Measurements from ENCODE around the gene AFF3.
"Not testable (repeated sequence)": the region's sequence is repeated elsewhere in the genome, so short reads cannot be mapped to it uniquely, and the experiment has no call there.

The AFF3 gene

DNA sequence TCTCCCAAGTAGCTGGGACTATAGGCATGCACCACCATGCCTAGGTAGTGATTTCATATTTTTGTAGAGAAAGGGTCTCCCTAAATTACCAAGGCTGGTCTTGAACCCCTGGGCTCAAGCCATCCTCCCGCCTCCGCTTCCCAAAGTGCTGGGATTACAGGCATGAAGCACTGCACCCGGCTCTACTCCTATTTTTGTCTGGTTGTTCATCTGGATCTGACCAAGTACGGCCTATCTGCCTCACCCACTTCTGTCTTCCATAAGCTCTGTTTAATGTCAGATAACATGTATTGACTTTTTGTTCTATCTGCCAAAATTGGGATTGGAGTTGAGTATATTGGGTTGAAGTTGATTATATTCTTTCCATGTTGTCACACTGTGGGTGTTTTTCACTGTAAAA is 198.4 kb downstream of the AFF3 start:
- no peak overlapping the region for H3K9ac ChIP-seq (ENCODE audit: low read depth, low read length)
- H3K27me3 ChIP-seq (ENCODE audit: control insufficient read depth, insufficient read depth, low read length), result no peaks in the 10 kb centered on the region
- no peaks in the 10 kb centered on the region for H3K36me3 ChIP-seq (ENCODE audit: control insufficient read depth, insufficient read depth, low read length)
- no peaks in the 10 kb centered on the region for H3K4me1 ChIP-seq (ENCODE audit: control insufficient read depth, insufficient read depth, low read length)
- H3K4me3 ChIP-seq (ENCODE audit: low read depth, low read length), result no peak overlapping the region
- H3K9me3 ChIP-seq (ENCODE audit: control insufficient read depth, insufficient read depth, low read length), result no peaks in the 10 kb centered on the region

DNA sequence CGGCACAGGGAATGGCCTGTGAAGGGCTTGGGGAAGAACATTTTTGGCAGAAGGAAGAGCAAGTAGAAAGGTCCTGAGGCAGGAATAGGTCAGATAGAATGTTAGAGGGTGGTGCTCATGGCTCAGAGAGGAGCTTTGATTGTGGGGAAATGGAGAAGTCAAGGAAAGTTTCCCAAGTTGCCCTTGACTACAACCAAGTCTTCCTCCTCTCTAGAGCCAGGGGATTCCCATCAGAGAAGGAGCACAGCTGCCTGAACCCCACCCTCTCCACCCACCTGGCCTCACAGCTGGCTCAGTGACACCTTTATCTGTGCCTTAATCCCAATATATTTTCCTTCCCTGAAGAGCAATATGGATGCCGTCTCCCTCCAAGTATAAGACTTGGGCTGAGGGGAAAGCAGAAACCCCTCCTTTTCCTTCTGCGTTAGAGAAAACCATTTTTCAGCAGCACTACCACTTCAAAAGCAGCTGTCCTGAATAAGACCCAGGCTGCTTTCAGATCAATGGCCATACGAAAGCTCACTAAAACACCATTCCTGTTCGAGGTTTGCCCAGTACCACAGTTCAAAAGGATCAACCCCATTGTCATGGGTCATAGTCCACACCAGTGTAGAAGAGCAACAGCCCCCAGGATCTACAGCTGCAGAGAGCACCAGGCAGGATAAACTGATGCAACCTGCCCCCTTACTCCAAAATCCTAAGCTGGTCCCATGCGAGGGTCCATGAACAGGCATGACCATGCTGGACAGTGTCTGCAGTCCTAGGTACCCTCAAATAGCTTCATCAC is 199.6 kb downstream of the AFF3 start:
- Histone ChIP-seq H3K4me1 (ENCODE audit: control insufficient read depth, insufficient read depth, low read length) (no peaks in the 10 kb centered on the region), H3K27me3 (ENCODE audit: control insufficient read depth, insufficient read depth, low read length) (no peaks in the 10 kb centered on the region)

DNA sequence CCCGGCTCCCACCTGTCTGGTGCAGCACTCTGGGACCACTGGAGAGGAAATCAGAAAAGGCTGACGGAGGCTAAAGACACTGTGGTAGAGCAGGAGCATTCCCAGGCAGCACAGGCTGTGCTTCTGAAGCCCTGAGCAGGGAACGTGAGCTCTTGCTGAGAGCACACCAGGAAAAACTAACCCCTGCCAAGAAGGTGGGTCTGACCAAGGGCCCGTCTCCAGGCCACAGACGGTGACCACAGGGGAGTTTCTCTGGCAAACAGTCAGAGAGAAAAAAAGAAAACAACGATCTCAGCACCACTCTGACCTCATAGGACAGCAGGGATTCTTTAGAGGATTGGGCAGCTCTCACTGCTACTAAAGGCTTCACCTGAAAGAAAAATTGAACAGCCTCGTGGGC is 201.4 kb downstream of the AFF3 start:
- H3K27me3 ChIP-seq (ENCODE audit: control insufficient read depth, insufficient read depth, low read length), result no peaks in the 10 kb centered on the region
- no peak overlapping the region for H3K9ac ChIP-seq (ENCODE audit: low read depth, low read length)
- H3K4me3 ChIP-seq (ENCODE audit: low read depth, low read length), result no peak overlapping the region
- H3K9me3 ChIP-seq (ENCODE audit: control insufficient read depth, insufficient read depth, low read length), result no peaks in the 10 kb centered on the region
- H3K36me3 ChIP-seq (ENCODE audit: control insufficient read depth, insufficient read depth, low read length), result no peaks in the 10 kb centered on the region
- H3K4me1 ChIP-seq (ENCODE audit: control insufficient read depth, insufficient read depth, low read length), result no peaks in the 10 kb centered on the region

More for the DNA sequence above, 199.6 kb downstream of the AFF3 start:
- Histone ChIP-seq H3K36me3 (ENCODE audit: control insufficient read depth, insufficient read depth, low read length) (no peaks in the 10 kb centered on the region), H3K9ac (ENCODE audit: low read depth, low read length) (no peak overlapping the region), H3K4me3 (ENCODE audit: low read depth, low read length) (no peak overlapping the region), H3K9me3 (ENCODE audit: control insufficient read depth, insufficient read depth, low read length) (no peaks in the 10 kb centered on the region)

DNA sequence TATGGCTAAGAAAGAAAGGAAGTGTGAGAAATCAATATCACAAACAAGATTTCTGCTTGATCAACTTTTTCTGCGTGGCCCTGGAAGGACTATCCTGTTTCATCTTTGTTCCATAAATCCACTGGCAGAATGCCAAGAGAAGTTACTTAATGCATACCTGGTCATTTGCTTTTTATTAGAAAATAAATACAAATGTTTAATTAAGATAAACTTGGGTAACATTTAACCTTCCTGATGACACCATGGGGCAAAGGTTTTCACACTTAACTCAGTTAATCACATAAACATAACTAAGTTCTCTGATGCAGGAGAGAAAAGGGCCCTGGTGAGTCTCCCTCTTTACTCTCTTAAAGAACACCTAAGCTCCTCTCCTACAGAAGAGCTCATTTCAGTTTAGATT is 203.3 kb downstream of the AFF3 start:
- no peak overlapping the region for H3K9ac ChIP-seq (ENCODE audit: low read depth, low read length)
- H3K27me3 ChIP-seq (ENCODE audit: control insufficient read depth, insufficient read depth, low read length), result no peaks in the 10 kb centered on the region
- H3K4me3 ChIP-seq (ENCODE audit: low read depth, low read length), result no peak overlapping the region
- H3K36me3 ChIP-seq (ENCODE audit: control insufficient read depth, insufficient read depth, low read length), result no peaks in the 10 kb centered on the region
- H3K4me1 ChIP-seq (ENCODE audit: control insufficient read depth, insufficient read depth, low read length), result no peaks in the 10 kb centered on the region
- no peaks in the 10 kb centered on the region for H3K9me3 ChIP-seq (ENCODE audit: control insufficient read depth, insufficient read depth, low read length)

DNA sequence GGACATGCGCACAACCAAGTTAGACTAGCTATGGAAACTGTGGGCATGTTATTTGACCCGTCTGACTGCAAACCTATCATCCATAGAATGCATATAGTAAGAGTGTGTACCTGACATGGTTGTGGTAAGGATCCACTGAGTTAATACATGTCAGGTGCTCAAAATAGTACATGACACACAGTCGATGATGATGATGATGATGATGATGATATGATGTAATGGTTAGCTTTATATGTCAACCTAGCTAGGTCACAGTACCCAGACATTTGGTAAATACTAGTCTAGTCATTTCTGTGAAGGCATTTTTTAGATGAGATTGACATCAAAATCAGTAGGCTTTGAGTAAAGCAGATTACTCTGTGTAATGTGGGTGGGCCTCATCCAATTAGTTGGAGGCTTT is 204.1 kb downstream of the AFF3 start:
- H3K9me3 ChIP-seq (ENCODE audit: control insufficient read depth, insufficient read depth, low read length), result no peaks in the 10 kb centered on the region
- H3K9ac ChIP-seq (ENCODE audit: low read depth, low read length), result no peak overlapping the region
- no peaks in the 10 kb centered on the region for H3K4me1 ChIP-seq (ENCODE audit: control insufficient read depth, insufficient read depth, low read length)
- no peak overlapping the region for H3K4me3 ChIP-seq (ENCODE audit: low read depth, low read length)
- H3K27me3 ChIP-seq (ENCODE audit: control insufficient read depth, insufficient read depth, low read length), result no peaks in the 10 kb centered on the region
- H3K36me3 ChIP-seq (ENCODE audit: control insufficient read depth, insufficient read depth, low read length), result no peaks in the 10 kb centered on the region

DNA sequence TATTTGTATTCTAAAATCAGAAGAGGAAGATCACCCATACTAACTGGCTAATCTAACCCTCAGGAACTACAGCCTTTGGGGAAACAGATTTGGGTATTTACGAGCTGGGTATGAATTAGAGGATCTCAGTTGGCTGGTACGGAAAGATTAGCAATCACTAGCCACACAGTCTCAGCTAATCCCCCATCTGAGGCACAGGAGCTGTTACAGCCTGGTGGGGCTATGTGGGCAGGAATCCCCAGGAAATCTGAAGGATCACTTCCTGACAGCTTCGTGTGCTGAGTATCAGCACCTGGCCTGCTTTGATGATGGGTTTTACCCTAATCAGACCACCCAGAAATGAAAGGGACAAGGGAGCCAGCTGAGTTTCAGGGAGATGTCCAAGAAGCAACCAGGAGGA is 206.3 kb downstream of the AFF3 start:
- no peaks in the 10 kb centered on the region for H3K4me1 ChIP-seq (ENCODE audit: control insufficient read depth, insufficient read depth, low read length)
- no peaks in the 10 kb centered on the region for H3K9me3 ChIP-seq (ENCODE audit: control insufficient read depth, insufficient read depth, low read length)
- H3K27me3 ChIP-seq (ENCODE audit: control insufficient read depth, insufficient read depth, low read length), result no peaks in the 10 kb centered on the region
- H3K36me3 ChIP-seq (ENCODE audit: control insufficient read depth, insufficient read depth, low read length), result no peaks in the 10 kb centered on the region
- H3K4me3 ChIP-seq (ENCODE audit: low read depth, low read length), result no peak overlapping the region
- no peak overlapping the region for H3K9ac ChIP-seq (ENCODE audit: low read depth, low read length)

DNA sequence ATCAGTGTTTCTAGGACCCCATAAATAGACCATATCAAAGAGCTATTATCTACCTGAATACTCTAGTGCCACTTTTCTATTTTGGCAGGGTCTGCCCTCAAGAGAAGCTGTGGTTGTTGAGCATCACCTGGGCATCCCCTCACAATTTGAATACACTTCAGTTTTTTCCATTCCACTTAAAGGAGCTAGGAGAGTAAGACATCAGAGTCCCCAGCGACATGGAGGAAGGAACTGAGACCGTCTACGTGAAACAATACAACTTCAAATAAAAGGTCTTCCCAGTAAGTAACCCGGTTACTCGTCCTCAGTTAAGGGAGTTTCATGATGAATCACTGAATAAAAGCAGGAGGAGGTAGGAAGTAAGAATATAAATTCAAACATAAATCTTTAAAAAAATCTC is 206.7 kb downstream of the AFF3 start:
- H3K9me3 ChIP-seq (ENCODE audit: control insufficient read depth, insufficient read depth, low read length), result no peaks in the 10 kb centered on the region
- H3K36me3 ChIP-seq (ENCODE audit: control insufficient read depth, insufficient read depth, low read length), result no peaks in the 10 kb centered on the region
- no peaks in the 10 kb centered on the region for H3K27me3 ChIP-seq (ENCODE audit: control insufficient read depth, insufficient read depth, low read length)
- no peaks in the 10 kb centered on the region for H3K4me1 ChIP-seq (ENCODE audit: control insufficient read depth, insufficient read depth, low read length)
- no peak overlapping the region for H3K9ac ChIP-seq (ENCODE audit: low read depth, low read length)
- H3K4me3 ChIP-seq (ENCODE audit: low read depth, low read length), result no peak overlapping the region

DNA sequence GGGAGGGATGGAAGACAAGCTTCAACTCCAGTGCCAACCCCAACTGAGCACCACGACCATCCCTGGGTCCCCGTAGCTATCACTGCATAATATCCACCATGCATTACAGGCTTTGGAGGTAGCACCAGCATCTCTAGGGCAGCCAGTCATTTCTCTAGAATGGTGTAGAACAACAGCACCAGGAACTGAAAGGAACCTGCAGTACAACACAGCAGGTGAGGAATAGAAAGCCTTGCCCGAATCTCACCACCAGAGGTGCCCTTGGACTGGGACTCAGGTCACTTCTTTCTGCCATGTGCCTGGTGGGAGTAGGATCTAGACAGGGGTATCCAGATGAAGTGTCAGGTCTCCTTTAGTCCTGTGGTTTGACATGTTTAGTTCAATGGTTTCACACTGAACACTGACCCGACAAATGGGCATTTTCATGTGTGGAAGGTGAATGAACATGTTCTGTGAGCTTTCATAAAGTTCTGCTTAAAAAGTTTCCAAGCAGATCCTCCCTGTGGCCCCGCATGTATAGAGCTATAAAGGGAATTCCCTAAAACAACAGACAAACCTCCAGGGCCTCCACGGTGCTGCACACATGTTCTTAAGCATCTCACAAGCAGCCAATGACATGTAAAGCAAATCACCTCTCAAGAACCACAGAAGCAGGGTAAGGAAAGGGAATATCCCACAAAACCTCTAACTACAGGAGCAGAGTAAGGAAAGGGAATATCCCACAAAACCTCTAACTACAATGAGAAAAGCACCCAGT is 208.3 kb downstream of the AFF3 start:
- Histone ChIP-seq H3K9ac (ENCODE audit: low read depth, low read length) (no peak overlapping the region), H3K9me3 (ENCODE audit: control insufficient read depth, insufficient read depth, low read length) (no peaks in the 10 kb centered on the region), H3K27me3 (ENCODE audit: control insufficient read depth, insufficient read depth, low read length) (no peaks in the 10 kb centered on the region), H3K4me1 (ENCODE audit: control insufficient read depth, insufficient read depth, low read length) (no peaks in the 10 kb centered on the region), H3K4me3 (ENCODE audit: low read depth, low read length) (no peak overlapping the region), H3K36me3 (ENCODE audit: control insufficient read depth, insufficient read depth, low read length) (no peaks in the 10 kb centered on the region)

DNA sequence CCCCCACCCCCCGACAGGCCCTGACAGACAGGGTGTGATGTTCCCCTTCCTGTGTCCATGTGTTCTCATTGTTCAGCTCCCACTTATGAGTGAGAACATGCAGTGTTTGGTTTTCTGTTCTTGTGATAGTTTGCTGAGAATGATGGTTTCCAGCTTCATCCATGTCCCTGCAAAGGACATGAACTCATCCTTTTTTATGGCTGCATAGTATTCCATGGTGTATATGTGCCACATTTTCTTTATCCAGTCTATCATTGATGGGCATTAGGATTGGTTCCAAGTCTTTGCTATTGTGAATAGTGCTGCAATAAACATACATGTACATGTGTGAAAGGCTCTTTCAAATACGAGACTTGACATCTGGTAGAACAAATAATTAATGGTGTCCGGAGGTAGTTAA is 208.9 kb downstream of the AFF3 start:
- not testable (repeated sequence) for H3K4me3 ChIP-seq (ENCODE audit: low read depth, low read length); H3K4me1 ChIP-seq (ENCODE audit: control insufficient read depth, insufficient read depth, low read length); H3K9ac ChIP-seq (ENCODE audit: low read depth, low read length); H3K36me3 ChIP-seq (ENCODE audit: control insufficient read depth, insufficient read depth, low read length); H3K27me3 ChIP-seq (ENCODE audit: control insufficient read depth, insufficient read depth, low read length); H3K9me3 ChIP-seq (ENCODE audit: control insufficient read depth, insufficient read depth, low read length)

DNA sequence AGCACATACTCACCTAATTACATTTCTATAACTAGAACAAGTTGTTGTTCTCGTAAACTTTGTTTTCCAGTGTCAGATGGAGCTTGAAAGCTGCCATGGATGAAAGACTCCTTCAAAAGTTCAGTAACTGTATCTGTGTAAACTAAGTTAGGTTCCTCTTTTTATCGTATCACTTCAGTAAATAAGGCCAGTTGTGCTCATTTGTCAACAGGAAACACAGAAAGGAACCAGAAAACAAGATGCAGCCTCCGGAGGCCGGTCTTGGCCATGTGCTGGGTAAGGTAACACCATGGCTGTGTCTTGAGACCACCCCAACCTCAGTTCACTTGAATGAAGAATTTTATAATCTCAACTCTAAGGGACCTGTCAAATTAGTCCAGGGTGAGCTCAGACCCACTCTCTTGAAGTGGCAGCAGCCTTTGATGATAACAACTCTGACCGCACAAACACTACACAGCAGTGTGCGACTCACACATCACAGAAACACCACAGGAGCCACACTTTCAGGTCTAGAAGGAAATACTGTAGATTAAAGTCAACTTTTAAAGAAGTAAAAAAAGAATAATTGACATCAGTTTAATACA is 213.8 kb downstream of the AFF3 start:
- H3K4me1 ChIP-seq (ENCODE audit: control insufficient read depth, insufficient read depth, low read length), result no peaks in the 10 kb centered on the region
- H3K9ac ChIP-seq (ENCODE audit: low read depth, low read length), result no peak overlapping the region

DNA sequence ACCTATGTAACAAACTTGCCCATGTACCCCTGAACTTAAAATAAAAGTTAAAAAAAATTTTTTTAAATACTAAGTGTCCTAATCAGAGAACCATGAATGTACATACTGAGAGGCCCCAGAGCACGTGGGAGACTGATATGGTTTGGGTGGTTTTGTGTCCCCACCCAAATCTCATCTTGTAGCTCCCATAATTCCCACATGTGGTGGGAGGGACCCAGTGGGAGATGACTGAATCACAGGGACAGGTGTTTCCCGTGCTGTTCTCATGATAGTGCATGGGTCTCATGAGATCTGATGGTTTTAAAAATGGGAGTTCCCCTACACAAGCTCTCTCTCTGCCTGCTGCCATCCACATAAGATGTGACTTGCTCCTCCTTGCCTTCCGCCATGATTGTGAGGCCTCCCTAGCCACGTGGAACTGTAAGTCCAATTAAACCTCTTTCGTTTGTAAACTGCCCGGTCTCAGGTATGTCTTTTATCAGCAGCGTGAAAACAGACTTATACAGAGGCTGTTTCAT is 214.6 kb downstream of the AFF3 start:
- H3K9me3 ChIP-seq (ENCODE audit: control insufficient read depth, insufficient read depth, low read length), result not testable (repeated sequence)

More for the DNA sequence above, 213.8 kb downstream of the AFF3 start:
- Histone ChIP-seq H3K4me3 (ENCODE audit: low read depth, low read length) (no peak overlapping the region), H3K36me3 (ENCODE audit: control insufficient read depth, insufficient read depth, low read length) (no peaks in the 10 kb centered on the region), H3K9me3 (ENCODE audit: control insufficient read depth, insufficient read depth, low read length) (no peaks in the 10 kb centered on the region), H3K27me3 (ENCODE audit: control insufficient read depth, insufficient read depth, low read length) (no peaks in the 10 kb centered on the region)

DNA sequence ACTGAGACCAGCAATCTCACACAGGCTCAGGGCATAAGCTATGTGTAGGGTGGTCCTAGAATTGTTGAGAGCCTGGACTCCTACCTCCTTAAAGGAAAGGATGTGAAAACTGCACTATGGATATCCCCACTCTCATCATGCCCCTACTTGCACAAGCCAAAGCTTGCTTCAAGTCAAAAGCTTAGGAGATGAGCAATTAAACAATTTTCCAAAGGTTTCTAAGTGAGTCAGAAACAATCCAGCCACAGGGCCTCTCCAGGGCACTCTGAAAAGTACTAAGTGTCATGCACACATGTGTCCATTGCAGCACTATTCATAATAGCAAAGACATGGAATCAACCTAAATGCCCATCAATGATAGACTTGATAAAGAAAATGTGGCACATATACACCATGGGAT is 215.4 kb downstream of the AFF3 start:
- Histone ChIP-seq H3K4me1 (ENCODE audit: control insufficient read depth, insufficient read depth, low read length) (no peaks in the 10 kb centered on the region), H3K27me3 (ENCODE audit: control insufficient read depth, insufficient read depth, low read length) (no peaks in the 10 kb centered on the region), H3K9me3 (ENCODE audit: control insufficient read depth, insufficient read depth, low read length) (no peaks in the 10 kb centered on the region), H3K36me3 (ENCODE audit: control insufficient read depth, insufficient read depth, low read length) (no peaks in the 10 kb centered on the region), H3K9ac (ENCODE audit: low read depth, low read length) (no peak overlapping the region), H3K4me3 (ENCODE audit: low read depth, low read length) (no peak overlapping the region)

More for the DNA sequence above, 214.6 kb downstream of the AFF3 start:
- not testable (repeated sequence) for H3K9ac ChIP-seq (ENCODE audit: low read depth, low read length); H3K27me3 ChIP-seq (ENCODE audit: control insufficient read depth, insufficient read depth, low read length); H3K4me3 ChIP-seq (ENCODE audit: low read depth, low read length); H3K4me1 ChIP-seq (ENCODE audit: control insufficient read depth, insufficient read depth, low read length); H3K36me3 ChIP-seq (ENCODE audit: control insufficient read depth, insufficient read depth, low read length)
